ENCODE measurements around the gene PPL.

DNA sequence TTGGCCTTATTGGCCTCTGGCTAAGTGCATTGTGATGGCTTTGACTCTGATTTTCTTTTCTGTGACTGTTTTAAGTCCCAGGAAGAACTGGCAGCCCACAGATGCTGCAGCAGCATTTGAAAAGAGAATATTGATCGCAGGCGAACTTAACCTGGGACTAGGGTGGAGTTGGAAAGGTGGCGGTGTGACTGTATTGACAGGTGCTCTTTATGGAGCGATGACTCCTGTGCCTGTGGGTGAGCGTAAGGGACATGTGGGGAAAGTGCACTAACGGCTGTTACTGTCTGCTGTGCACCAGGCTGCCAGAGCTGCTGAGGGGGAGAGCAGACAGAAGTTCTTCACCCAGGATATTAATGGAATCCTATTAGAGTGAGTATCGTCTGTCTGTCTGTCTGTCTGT lies 68.4 kb downstream of the PPL start:
- TF ChIP-seq, protein P1, sequence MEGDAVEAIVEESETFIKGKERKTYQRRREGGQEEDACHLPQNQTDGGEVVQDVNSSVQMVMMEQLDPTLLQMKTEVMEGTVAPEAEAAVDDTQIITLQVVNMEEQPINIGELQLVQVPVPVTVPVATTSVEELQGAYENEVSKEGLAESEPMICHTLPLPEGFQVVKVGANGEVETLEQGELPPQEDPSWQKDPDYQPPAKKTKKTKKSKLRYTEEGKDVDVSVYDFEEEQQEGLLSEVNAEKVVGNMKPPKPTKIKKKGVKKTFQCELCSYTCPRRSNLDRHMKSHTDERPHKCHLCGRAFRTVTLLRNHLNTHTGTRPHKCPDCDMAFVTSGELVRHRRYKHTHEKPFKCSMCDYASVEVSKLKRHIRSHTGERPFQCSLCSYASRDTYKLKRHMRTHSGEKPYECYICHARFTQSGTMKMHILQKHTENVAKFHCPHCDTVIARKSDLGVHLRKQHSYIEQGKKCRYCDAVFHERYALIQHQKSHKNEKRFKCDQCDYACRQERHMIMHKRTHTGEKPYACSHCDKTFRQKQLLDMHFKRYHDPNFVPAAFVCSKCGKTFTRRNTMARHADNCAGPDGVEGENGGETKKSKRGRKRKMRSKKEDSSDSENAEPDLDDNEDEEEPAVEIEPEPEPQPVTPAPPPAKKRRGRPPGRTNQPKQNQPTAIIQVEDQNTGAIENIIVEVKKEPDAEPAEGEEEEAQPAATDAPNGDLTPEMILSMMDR (IDR thresholded peaks at IDR 0.05; ENCODE audit: extremely low read depth in 1 of 2, insufficient read depth in 1 of 2, low read depth in 1 of 2, low read length in 2 of 2) = no peak
- TF ChIP-seq POLR2AphosphoS5 (IDR thresholded peaks at IDR 0.05; ENCODE audit: insufficient read depth, low read depth, low read length) (no peak), FOS (IDR thresholded peaks at IDR 0.05; ENCODE audit: borderline replicate concordance, insufficient read depth, low read length) (no peak), POLR2A (IDR thresholded peaks at IDR 0.05; ENCODE audit: low read depth, low read length) (no peak), EZH2 (IDR thresholded peaks at IDR 0.05; ENCODE audit: borderline replicate concordance, low read depth, low read length, severe bottlenecking) (no peak), MYC (IDR thresholded peaks at IDR 0.05; ENCODE audit: low read depth, low read length) (no peak)
- TF ChIP-seq, protein P2, sequence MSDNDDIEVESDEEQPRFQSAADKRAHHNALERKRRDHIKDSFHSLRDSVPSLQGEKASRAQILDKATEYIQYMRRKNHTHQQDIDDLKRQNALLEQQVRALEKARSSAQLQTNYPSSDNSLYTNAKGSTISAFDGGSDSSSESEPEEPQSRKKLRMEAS (IDR thresholded peaks at IDR 0.05; ENCODE audit: insufficient read depth, insufficient read length) = no peak
